GM23248 (cell line): Measurements from ENCODE around the gene CREM. TPM values are rescaled to one million over a fixed set of nuclear protein-coding genes. Genes with fewer than 3 reads are reported as not detected.
A peak's percentile ranks its signal among the peaks of the same experiment; 100 is the strongest.

Experiments
- DNase-seq: peaks from one replicate; pipeline ENCODE4 v3.0.0-alpha.2; 2015
- H2AFZ ChIP-seq: fragments of 200-600 bp; sonication (generic); 2 replicates; pipeline ENCODE4 v1.6.1; 2016; ENCODE audit warnings: antibody characterized with exemption
- H3F3A ChIP-seq: fragments of 200-600 bp; sonication (generic); 2 replicates; pipeline ENCODE4 v1.6.1; 2016; ENCODE audit warnings: mild to moderate bottlenecking, antibody characterized with exemption, mixed run types; ENCODE audit not compliant: insufficient read depth
- H3K27ac ChIP-seq: fragments of 200-600 bp; sonication (generic); 2 replicates; pipeline ENCODE4 v1.5.1; 2016; ENCODE audit warnings: mild to moderate bottlenecking
- H3K27me3 ChIP-seq: fragments of 200-600 bp; sonication (generic); replicated peaks from 2 replicates; pipeline ENCODE4 v1.6.1; 2016; ENCODE audit warnings: mild to moderate bottlenecking; ENCODE audit not compliant: insufficient read depth
- H3K36me3 ChIP-seq: fragments of 200-600 bp; sonication (generic); 2 replicates; pipeline ENCODE4 v1.6.1; 2016; ENCODE audit warnings: low read depth, mild to moderate bottlenecking
- H3K4me1 ChIP-seq: fragments of 200-600 bp; sonication (generic); 2 replicates; pipeline ENCODE4 v1.6.1; 2016; ENCODE audit warnings: mild to moderate bottlenecking; ENCODE audit not compliant: insufficient read depth
- H3K4me2 ChIP-seq: fragments of 200-600 bp; sonication (generic); one replicate; pipeline ENCODE4 v1.6.1; 2016; ENCODE audit warnings: mild to moderate bottlenecking; ENCODE audit not compliant: unreplicated experiment
- H3K4me3 ChIP-seq: fragments of 200-600 bp; sonication (generic); 2 replicates; pipeline ENCODE4 v1.5.1; 2016; ENCODE audit warnings: mild to moderate bottlenecking
- H3K79me2 ChIP-seq: fragments of 200-600 bp; sonication (generic); 2 replicates; pipeline ENCODE4 v1.6.1; 2016; ENCODE audit warnings: mild to moderate bottlenecking; ENCODE audit not compliant: insufficient read depth
- H3K9ac ChIP-seq: fragments of 200-600 bp; sonication (generic); 2 replicates; pipeline ENCODE4 v1.6.1; 2016; ENCODE audit warnings: mild to moderate bottlenecking
- H3K9me2 ChIP-seq: fragments of 200-600 bp; sonication (generic); 2 replicates; pipeline ENCODE4 v1.6.1; 2016; ENCODE audit warnings: mixed run types, mild to moderate bottlenecking, moderate library complexity; ENCODE audit not compliant: insufficient read depth
- H3K9me3 ChIP-seq: fragments of 200-600 bp; sonication (generic); one replicate; pipeline ENCODE4 v1.6.1; 2017; ENCODE audit warnings: low read depth
- H4K20me1 ChIP-seq: fragments of 200-600 bp; sonication (generic); 2 replicates; pipeline ENCODE4 v1.6.0; 2016; ENCODE audit not compliant: insufficient read depth
- EZH2 ChIP-seq: fragments of 200-600 bp; sonication (generic); IDR thresholded peaks from 2 replicates; pipeline ENCODE4 v1.6.1; 2018; ENCODE audit warnings: antibody characterized with exemption, mild to moderate bottlenecking; ENCODE audit not compliant: insufficient read depth, poor library complexity, severe bottlenecking
- EZH2phosphoT487 ChIP-seq: fragments of 200-600 bp; sonication (generic); IDR thresholded peaks from 2 replicates; pipeline ENCODE4 v1.6.1; 2018; ENCODE audit warnings: antibody characterized with exemption, moderate library complexity, mild to moderate bottlenecking, low read depth; ENCODE audit not compliant: insufficient read depth
- WGBS, 2 experiments: methylation state at CpG; one replicate each; pipeline ENCODE4 v1.1.6; 2015 to 2017; ENCODE audit warnings: low lambda C conversion rate in 2 of 2, low coverage in 1 of 2; ENCODE audit errors: missing lambda C conversion rate in 2 of 2; 5-methylcytosine and 5-hydroxymethylcytosine counted together
- in situ Hi-C: fragments of 300-500 bp; cut with MboI; formaldehyde crosslinking; loops from 2 replicates; pipeline ENCODE4 v1.15.0; 2020
- microRNA-seq: library from miRNA; unstranded; fragments of <30 nt; microRNA quantifications from one replicate; pipeline ENCODE4, GENCODE V29; 2016; ENCODE audit warnings: borderline number of aligned reads
- polyA plus RNA-seq: library from polyadenylated mRNA; unstranded; fragments of >200 nt; fragmentation: Nextera tagmentation; extraction: Ambion mirVana; gene quantifications from 2 replicates; pipeline ENCODE4 v1.2.1, GENCODE V29; 2016
- small RNA-seq: library from RNA; depleted of rRNA; stranded (forward); fragments of <200 nt; gene quantifications from one replicate; pipeline ENCODE3, GENCODE V24; 2014; ENCODE audit warnings: low read depth, low replicate concordance
- total RNA-seq: library from RNA; depleted of rRNA; stranded (reverse); fragments of >200 nt; shearing (Covaris generic); gene quantifications from 2 replicates; pipeline ENCODE4 v1.2.3, GENCODE V29; 2014; rRNA removed

The CREM gene
- total and polyA plus RNA-seq, 2 experiments from 2014 or later, result 14.9 to 32.0 TPM

GRCh38 chr10:35257057-35257983 lies 130.7 kb downstream of the CREM start:
- no peaks in the 10 kb centered on the region for H3K36me3 ChIP-seq
- no peaks in the 10 kb centered on the region for H3K9me2 ChIP-seq
- H2AFZ ChIP-seq, result no peak overlapping the region
- no peaks in the 10 kb centered on the region for H4K20me1 ChIP-seq
- no peak for TF ChIP-seq EZH2phosphoT487
- TF ChIP-seq EZH2, result no peak
- in situ Hi-C loops, result no loop called here
- WGBS, 2 experiments, result 61 to 62% methylated on average over 3 of the region's 3 CpGs
- no peaks in the 10 kb centered on the region for H3K9me3 ChIP-seq
- H3K79me2 ChIP-seq, result no peaks in the 10 kb centered on the region
- DNase-seq, result no peak
- peaks cover 14% of the 10 kb centered on the region for H3F3A ChIP-seq
- H3K27me3 ChIP-seq, result no peaks in the 10 kb centered on the region
- H3K4me1 ChIP-seq, result peaks cover 13% of the 10 kb centered on the region
- no peak overlapping the region for H3K9ac ChIP-seq
- H3K4me2 ChIP-seq, result no peak overlapping the region
- no peak overlapping the region for H3K27ac ChIP-seq
- H3K4me3 ChIP-seq, result no peak overlapping the region

- Histone ChIP-seq H3K9me3 (no peaks in the 10 kb centered on the region), H2AFZ (peak overlapping the region; percentile 84), H4K20me1 (no peaks in the 10 kb centered on the region), H3K4me3 (peak overlapping the region; percentile 33; the same call in 1 of the 2 replicates), H3K9me2 (no peaks in the 10 kb centered on the region), H3K79me2 (no peaks in the 10 kb centered on the region), H3K4me2 (peak overlapping the region; percentile 48), H3K27ac (peak overlapping the region; percentile 85), H3K27me3 (no peaks in the 10 kb centered on the region), H3K36me3 (no peaks in the 10 kb centered on the region), H3K9ac (peak overlapping the region; percentile 58), H3K4me1 (peaks cover 13% of the 10 kb centered on the region), H3F3A (peaks cover 14% of the 10 kb centered on the region)
- TF ChIP-seq EZH2phosphoT487 (no peak), EZH2 (no peak)
- WGBS, 2 experiments, result 9 to 13% methylated on average over 3 of the region's 3 CpGs
- peak; percentile 97 for DNase-seq
- in situ Hi-C loops, result no loop called here
These were observed 133.2 kb downstream of the CREM start for GRCh38 chr10:35259769-35260397.

GRCh38 chr10:35262436-35262835 lies 135.8 kb downstream of the CREM start:
- Histone ChIP-seq H2AFZ (no peak overlapping the region), H3K27ac (no peak overlapping the region), H3F3A (peaks cover 14% of the 10 kb centered on the region), H4K20me1 (no peaks in the 10 kb centered on the region), H3K79me2 (no peaks in the 10 kb centered on the region), H3K9me3 (no peaks in the 10 kb centered on the region), H3K4me1 (peaks cover 15% of the 10 kb centered on the region), H3K36me3 (no peaks in the 10 kb centered on the region), H3K4me2 (no peak overlapping the region), H3K9me2 (no peaks in the 10 kb centered on the region), H3K9ac (no peak overlapping the region), H3K4me3 (no peak overlapping the region), H3K27me3 (no peaks in the 10 kb centered on the region)
- TF ChIP-seq EZH2phosphoT487, result no peak
- TF ChIP-seq EZH2, result no peak
- WGBS, 2 experiments, result 88 to 93% methylated on average over 5 of the region's 5 CpGs
- in situ Hi-C loops, result no loop called here
- DNase-seq, result peak; percentile 31

Small RNA genes within 50 kb of the gene (microRNA-seq; reads per million reads assigned to microRNA genes)
- gene MIR3611, result 1.5 reads per million

Small RNA genes within 50 kb of the gene (small RNA-seq; reads per million reads assigned to genes)
- not detected for gene MIR3611
- gene RNU6-1167P, result not detected
- not detected for gene RNU6-794P
- not detected for gene RNU7-77P

Other genes starting within 250 kb of the CREM start
- gene CUL2, start 36.5 kb upstream of the CREM start, total RNA-seq, result 29.7 and 35.3 TPM in 2 replicates
- 50.5 and 52.1 TPM in 2 replicates for gene CUL2, start 36.5 kb upstream of the CREM start, polyA plus RNA-seq
- gene CCNY, start 209.7 kb downstream of the CREM start, total RNA-seq, result 57.8 and 70.4 TPM in 2 replicates
- gene CCNY, start 209.7 kb downstream of the CREM start, polyA plus RNA-seq, result 12.3 and 12.8 TPM in 2 replicates